Fibroblast of lung (primary cell): ENCODE measurements around the gene CERKL. TPM values are rescaled to one million over a fixed set of nuclear protein-coding genes. Genes with fewer than 3 reads are reported as not detected.

Source experiments
- DNase-seq, 2 donors: peaks; one replicate each; pipeline versions ENCODE4 v3.0.0 to v3.0.0-alpha.2; 2010; ENCODE audit warnings: low read depth in 2 of 2
- H2AFZ ChIP-seq: 2 replicates; pipeline ENCODE4 v1.5.1; 2012; ENCODE audit warnings: low read length, control low read depth, inconsistent platforms
- H3K27ac ChIP-seq: 2 replicates; pipeline ENCODE4 v1.5.1; 2011; ENCODE audit warnings: low read length, control low read depth; ENCODE audit not compliant: insufficient read depth
- H3K27me3 ChIP-seq: 2 replicates; pipeline ENCODE4 v1.5.1; 2011; ENCODE audit warnings: mild to moderate bottlenecking, low read length; ENCODE audit not compliant: control insufficient read depth, insufficient read depth
- H3K36me3 ChIP-seq: 2 replicates; pipeline ENCODE4 v1.5.1; 2011; ENCODE audit warnings: low read length; ENCODE audit not compliant: control insufficient read depth, insufficient read depth
- H3K4me1 ChIP-seq: 2 replicates; pipeline ENCODE4 v1.5.1; 2011; ENCODE audit warnings: low read length; ENCODE audit not compliant: control insufficient read depth, insufficient read depth; ENCODE audit errors: extremely low read depth
- H3K4me2 ChIP-seq: 2 replicates; pipeline ENCODE4 v1.5.1; 2011; ENCODE audit warnings: low read length, control low read depth; ENCODE audit not compliant: insufficient read depth; ENCODE audit errors: extremely low read depth
- H3K4me3 ChIP-seq, 4 experiments: fragments of 200-600 bp in 1 of 4; sonication (generic) in 1 of 4; replicated peaks in 1 of 4; 2 replicates each; pipeline ENCODE4 v1.5.1; 2011 to 2016; ENCODE audit warnings: low read length in 4 of 4, low read depth in 3 of 4, mild to moderate bottlenecking in 3 of 4, control low read depth in 2 of 4, inconsistent platforms in 1 of 4, mixed read lengths in 1 of 4; ENCODE audit not compliant: insufficient read depth in 1 of 4; ENCODE audit errors: control extremely low read depth in 1 of 4
- H3K79me2 ChIP-seq: 2 replicates; pipeline ENCODE4 v1.5.1; 2012; ENCODE audit warnings: mild to moderate bottlenecking, low read length, inconsistent platforms; ENCODE audit not compliant: control insufficient read depth, insufficient read depth
- H3K9ac ChIP-seq: 2 replicates; pipeline ENCODE4 v1.5.1; 2011; ENCODE audit warnings: mild to moderate bottlenecking, low read length, control low read depth; ENCODE audit not compliant: insufficient read depth
- H3K9me3 ChIP-seq: 2 replicates; pipeline ENCODE4 v1.5.1; 2012; ENCODE audit warnings: low read depth, low read length; ENCODE audit not compliant: control insufficient read depth, insufficient read depth
- H4K20me1 ChIP-seq: 2 replicates; pipeline ENCODE4 v1.5.1; 2011; ENCODE audit warnings: low read length; ENCODE audit not compliant: control insufficient read depth, insufficient read depth; ENCODE audit errors: extremely low read depth
- CTCF ChIP-seq, 2 donors: IDR thresholded peaks in 1 of 2; conservative IDR thresholded peaks in 1 of 2; 1 replicate in 1 of 2; 2 replicates in 1 of 2; pipeline ENCODE4 v1.5.1; 2011 to 2012; ENCODE audit warnings: low read length in 2 of 2, control low read depth in 1 of 2, inconsistent platforms in 1 of 2, low read depth in 1 of 2, mild to moderate bottlenecking in 1 of 2
- EZH2 ChIP-seq: IDR thresholded peaks from 2 replicates; pipeline ENCODE4 v1.5.1; 2012; ENCODE audit warnings: low read length, control low read depth, mild to moderate bottlenecking; ENCODE audit errors: missing control alignments
- polyA plus RNA-seq, 2 donors: library from polyadenylated mRNA; depleted of rRNA in 1 of 2; stranded (reverse) in 1 of 2; unstranded in 1 of 2; fragments of >200 nt; gene quantifications; 2 replicates each; pipeline ENCODE4 v1.2.1, GENCODE V29; 2011 to 2012; ENCODE audit warnings: missing spikeins in 1 of 2
- total RNA-seq: library from RNA; depleted of rRNA; stranded (reverse); fragments of >200 nt; gene quantifications from 2 replicates; pipeline ENCODE4 v1.2.1, GENCODE V29; 2014

The CERKL gene
- total and polyA plus RNA-seq, 2 donors (not counting 1 experiment from before 2014, with no cell fraction given): 0.17 TPM; not detected in 1

GRCh38 chr2:181643151-181643550 lies 13.8 kb downstream of the CERKL start:
- H3K9ac ChIP-seq: no peak overlapping the region
- no peak overlapping the region for H3K27ac ChIP-seq
- peaks cover 15% of the 10 kb centered on the region for H3K27me3 ChIP-seq
- H3K9me3 ChIP-seq: no peaks in the 10 kb centered on the region
- no peak for DNase-seq
- TF ChIP-seq EZH2 (no peak), CTCF (conservative IDR thresholded peaks at IDR 0.05 in 1 of 2, IDR thresholded peaks at IDR 0.05 in 1 of 2; ENCODE audit: low read depth in 1 of 2, low read length in 2 of 2) (no peak)
- no peaks in the 10 kb centered on the region for H3K4me1 ChIP-seq
- H2AFZ ChIP-seq: no peak overlapping the region
- no peaks in the 10 kb centered on the region for H3K36me3 ChIP-seq
- H4K20me1 ChIP-seq: no peaks in the 10 kb centered on the region
- no peak overlapping the region for H3K4me2 ChIP-seq
- no peaks in the 10 kb centered on the region for H3K79me2 ChIP-seq
- no peak overlapping the region for H3K4me3 ChIP-seq

GRCh38 chr2:181642086-181642485 lies 14.8 kb downstream of the CERKL start:
- Histone ChIP-seq H3K27me3 (peaks cover 11% of the 10 kb centered on the region), H3K4me3 (no peak overlapping the region), H3K79me2 (no peaks in the 10 kb centered on the region), H2AFZ (no peak overlapping the region), H3K9ac (no peak overlapping the region), H3K4me1 (no peaks in the 10 kb centered on the region), H3K36me3 (no peaks in the 10 kb centered on the region), H3K4me2 (no peak overlapping the region), H3K27ac (no peak overlapping the region), H3K9me3 (no peaks in the 10 kb centered on the region), H4K20me1 (no peaks in the 10 kb centered on the region)
- TF ChIP-seq CTCF (conservative IDR thresholded peaks at IDR 0.05 in 1 of 2, IDR thresholded peaks at IDR 0.05 in 1 of 2; ENCODE audit: low read depth in 1 of 2, low read length in 2 of 2): no peak
- no peak for TF ChIP-seq EZH2
- DNase-seq: peak in 1 of 2 donors; percentile 1

DNA sequence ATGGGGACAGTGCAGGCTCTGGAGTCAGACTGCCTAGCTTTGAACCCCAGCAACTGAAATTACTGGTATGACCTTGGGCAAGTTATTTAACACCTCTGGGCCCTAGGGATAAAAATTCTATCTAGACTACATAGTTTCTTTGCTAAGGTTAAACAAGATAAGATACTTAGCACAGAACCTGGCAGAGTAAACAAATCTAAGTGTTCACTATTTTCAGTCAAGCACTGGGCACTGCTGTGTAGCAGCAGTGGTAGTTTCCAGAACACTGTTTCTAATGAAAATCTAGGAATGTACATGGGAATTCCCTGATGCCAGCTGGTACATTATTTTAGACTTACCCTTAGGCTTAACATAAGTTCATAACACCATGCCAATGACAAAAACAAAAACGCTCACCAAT lies 17.2 kb downstream of the CERKL start:
- H3K79me2 ChIP-seq: no peaks in the 10 kb centered on the region
- H3K4me2 ChIP-seq: no peak overlapping the region
- no peaks in the 10 kb centered on the region for H3K9me3 ChIP-seq

More for the DNA sequence above, 17.2 kb downstream of the CERKL start:
- no peak overlapping the region for H2AFZ ChIP-seq
- H3K27ac ChIP-seq: no peak overlapping the region
- H3K36me3 ChIP-seq: no peaks in the 10 kb centered on the region
- H4K20me1 ChIP-seq: no peaks in the 10 kb centered on the region
- H3K4me3 ChIP-seq: no peak overlapping the region
- no peak for DNase-seq
- no peaks in the 10 kb centered on the region for H3K4me1 ChIP-seq
- TF ChIP-seq CTCF (conservative IDR thresholded peaks at IDR 0.05 in 1 of 2, IDR thresholded peaks at IDR 0.05 in 1 of 2; ENCODE audit: low read depth in 1 of 2, low read length in 2 of 2) (no peak), EZH2 (no peak)
- peaks cover 7% of the 10 kb centered on the region for H3K27me3 ChIP-seq
- H3K9ac ChIP-seq: no peak overlapping the region
